Lower lobe of right lung (tissue), 2 donors: ENCODE measurements around the gene TFAP2C. TPM values are rescaled to one million over a fixed set of nuclear protein-coding genes. Genes with fewer than 3 reads are reported as not detected.
A peak's percentile ranks its signal among the peaks of the same experiment; 100 is the strongest.

Experiments
- ATAC-seq, 2 donors: fragments of 200-7000 bp; cut with Tn5 transposase; one replicate each; pipeline ENCODE4 v1.9.1; 2020 to 2022; ENCODE audit warnings: mild to moderate bottlenecking in 2 of 2, moderate library complexity in 2 of 2
- DNase-seq: peaks from one replicate; pipeline ENCODE4 v3.0.0-alpha.2; 2020
- H3K27ac ChIP-seq: fragments of 200-600 bp; one replicate; pipeline ENCODE4 v1.8.0; 2022
- H3K27me3 ChIP-seq: fragments of 200-600 bp; one replicate; pipeline ENCODE4 v1.8.0; 2022; ENCODE audit warnings: low read depth
- H3K36me3 ChIP-seq: fragments of 200-600 bp; one replicate; pipeline ENCODE4 v1.8.0; 2022; ENCODE audit warnings: mild to moderate bottlenecking
- H3K4me1 ChIP-seq: fragments of 200-600 bp; one replicate; pipeline ENCODE4 v1.8.0; 2022
- H3K4me3 ChIP-seq: fragments of 200-600 bp; one replicate; pipeline ENCODE4 v1.8.0; 2022; ENCODE audit warnings: mild to moderate bottlenecking
- H3K9me3 ChIP-seq: fragments of 200-600 bp; one replicate; pipeline ENCODE4 v1.8.0; 2022
- CTCF ChIP-seq: fragments of 200-600 bp; IDR thresholded peaks from one replicate; pipeline ENCODE4 v1.8.0; 2022; ENCODE audit warnings: antibody characterized with exemption, mild to moderate bottlenecking
- intact Hi-C: fragments of 100-400 bp; cut with DNase I; formaldehyde crosslinking; loops from one replicate; pipeline ENCODE4 v1.11.0; 2022
- total RNA-seq: library from RNA; stranded (reverse); fragmentation: NEBNext Ultra II Directional; extraction: Animal tissue kit (Norgen Biotek cat#: 25700); gene quantifications from one replicate; pipeline ENCODE4 v1.2.1, GENCODE V29; 2021
- donor health status: DM: no; HTN: yes; CAD: no; lungs with severe emphysema.

The TFAP2C gene
- total RNA-seq, 1 donor from 2014 or later, result 4.2 TPM

GRCh38 chr20:56606174-56606945, 22.7 kb upstream of the TFAP2C start:
- no peak for DNase-seq
- peak; percentile 69 to 89 for ATAC-seq
- no peaks in the 10 kb centered on the region for H3K9me3 ChIP-seq
- no peak overlapping the region for H3K27ac ChIP-seq
- H3K36me3 ChIP-seq, result no peaks in the 10 kb centered on the region
- no peaks in the 10 kb centered on the region for H3K27me3 ChIP-seq
- H3K4me3 ChIP-seq, result no peak overlapping the region
- intact Hi-C loops, result no loop called here
- H3K4me1 ChIP-seq, result no peaks in the 10 kb centered on the region
- TF ChIP-seq CTCF, result no peak

- Histone ChIP-seq H3K27me3 (no peaks in the 10 kb centered on the region), H3K4me3 (no peak overlapping the region), H3K27ac (no peak overlapping the region), H3K9me3 (no peaks in the 10 kb centered on the region), H3K36me3 (no peaks in the 10 kb centered on the region), H3K4me1 (no peaks in the 10 kb centered on the region)
- TF ChIP-seq CTCF, result no peak
- ATAC-seq, result no peak
- intact Hi-C loops, result no loop called here
- DNase-seq, result no peak
These were observed 21.9 kb upstream of the TFAP2C start for GRCh38 chr20:56607061-56607704.

- Histone ChIP-seq H3K4me1 (no peaks in the 10 kb centered on the region), H3K36me3 (no peaks in the 10 kb centered on the region), H3K27me3 (no peaks in the 10 kb centered on the region), H3K9me3 (no peaks in the 10 kb centered on the region), H3K27ac (no peak overlapping the region), H3K4me3 (no peak overlapping the region)
- intact Hi-C loops, result no loop called here
- ATAC-seq (no peak), DNase-seq (no peak)
- no peak for TF ChIP-seq CTCF
These were observed 20.7 kb upstream of the TFAP2C start for GRCh38 chr20:56608376-56608775.

GRCh38 chr20:56609321-56609720, 19.8 kb upstream of the TFAP2C start:
- Histone ChIP-seq H3K36me3 (no peaks in the 10 kb centered on the region), H3K27me3 (no peaks in the 10 kb centered on the region), H3K4me1 (no peaks in the 10 kb centered on the region), H3K27ac (no peak overlapping the region), H3K9me3 (no peaks in the 10 kb centered on the region), H3K4me3 (no peak overlapping the region)
- DNase-seq (no peak), ATAC-seq (no peak)
- intact Hi-C loops, result no loop called here
- TF ChIP-seq CTCF, result no peak

- Histone ChIP-seq H3K9me3 (no peaks in the 10 kb centered on the region), H3K36me3 (no peaks in the 10 kb centered on the region), H3K27me3 (no peaks in the 10 kb centered on the region), H3K4me1 (no peaks in the 10 kb centered on the region), H3K27ac (no peak overlapping the region), H3K4me3 (no peak overlapping the region)
- intact Hi-C loops, result no loop called here
- ATAC-seq (no peak), DNase-seq (no peak)
- no peak for TF ChIP-seq CTCF
These were observed 19.0 kb upstream of the TFAP2C start for GRCh38 chr20:56610098-56610497.
